Stomach smooth muscle (tissue), 2 donors: Measurements from ENCODE around the gene LARP6.

Experiments used
- H3K27ac ChIP-seq: one replicate; pipeline ENCODE4 v1.7.0; 2013; ENCODE audit warnings: mild to moderate bottlenecking, low read length, inconsistent platforms
- H3K27me3 ChIP-seq, 2 donors: one replicate each; pipeline ENCODE4 v1.7.0; 2013; ENCODE audit warnings: low read length in 2 of 2; ENCODE audit not compliant: insufficient read depth in 2 of 2, control insufficient read depth in 1 of 2
- H3K36me3 ChIP-seq, 2 donors: one replicate each; pipeline ENCODE4 v1.7.0; 2013; ENCODE audit warnings: low read length in 2 of 2; ENCODE audit not compliant: control insufficient read depth in 2 of 2, insufficient read depth in 2 of 2
- H3K4me1 ChIP-seq: one replicate; pipeline ENCODE4 v1.7.0; 2013; ENCODE audit warnings: low read length; ENCODE audit not compliant: control insufficient read depth, insufficient read depth
- H3K4me3 ChIP-seq, 2 donors: one replicate each; pipeline ENCODE4 v1.7.0; 2013; ENCODE audit warnings: low read length in 2 of 2
- H3K9ac ChIP-seq, 2 donors: one replicate each; pipeline ENCODE4 v1.7.0; 2013; ENCODE audit warnings: low read length in 2 of 2, mild to moderate bottlenecking in 1 of 2
- H3K9me3 ChIP-seq, 2 donors: one replicate each; pipeline ENCODE4 v1.7.0; 2013; ENCODE audit warnings: low read length in 2 of 2; ENCODE audit not compliant: control insufficient read depth in 2 of 2
- donor health status: healthy.
- donor health status: Pancreatic carcinoma.

The LARP6 gene

GRCh38 chr15:70857562-70858285 lies 3.8 kb upstream of the LARP6 start:
- Histone ChIP-seq H3K27ac (peak overlapping the region; percentile 53), H3K4me3 (no peak overlapping the region), H3K27me3 (no peaks in the 10 kb centered on the region), H3K9me3 (no peaks in the 10 kb centered on the region), H3K4me1 (peaks cover 25% of the 10 kb centered on the region), H3K36me3 (no peaks in the 10 kb centered on the region), H3K9ac (no peak overlapping the region)

- H3K9ac ChIP-seq, result no peak overlapping the region
Measured at GRCh38 chr15:70856884-70857561, 3.1 kb upstream of the LARP6 start.

GRCh38 chr15:70856177-70856883 lies 2.4 kb upstream of the LARP6 start:
- Histone ChIP-seq H3K27me3 (no peaks in the 10 kb centered on the region), H3K9ac (no peak overlapping the region), H3K4me3 (peak overlapping the region in 1 of 2 donors; percentile 29), H3K27ac (peak overlapping the region; percentile 53), H3K4me1 (peaks cover 25% of the 10 kb centered on the region), H3K9me3 (no peaks in the 10 kb centered on the region), H3K36me3 (peaks cover 0 to 6% of the 10 kb centered on the region in 2 donors)

More at GRCh38 chr15:70856884-70857561, 3.1 kb upstream of the LARP6 start:
- Histone ChIP-seq H3K4me3 (peak overlapping the region in 1 of 2 donors; percentile 29), H3K27ac (peak overlapping the region; percentile 53), H3K4me1 (peaks cover 25% of the 10 kb centered on the region), H3K36me3 (no peaks in the 10 kb centered on the region), H3K9me3 (no peaks in the 10 kb centered on the region), H3K27me3 (no peaks in the 10 kb centered on the region)

- H3K4me3 ChIP-seq, result no peak overlapping the region
- H3K27me3 ChIP-seq, result no peaks in the 10 kb centered on the region
- no peak overlapping the region for H3K27ac ChIP-seq
- no peaks in the 10 kb centered on the region for H3K9me3 ChIP-seq
- H3K4me1 ChIP-seq, result peaks cover 25% of the 10 kb centered on the region
- H3K36me3 ChIP-seq, result peaks cover 0 to 6% of the 10 kb centered on the region in 2 donors
- H3K9ac ChIP-seq, result no peak overlapping the region
Measured at GRCh38 chr15:70855764-70856163, 1.8 kb upstream of the LARP6 start.

GRCh38 chr15:70854666-70854976 lies 664 bp upstream of the LARP6 start:
- H3K27ac ChIP-seq, result peak overlapping the region; percentile 89
- peaks cover 25% of the 10 kb centered on the region for H3K4me1 ChIP-seq
- H3K36me3 ChIP-seq, result peaks cover 0 to 6% of the 10 kb centered on the region in 2 donors
- peak overlapping the region; percentile 79 to 91 for H3K9ac ChIP-seq
- H3K4me3 ChIP-seq, result peak overlapping the region; percentile 64 to 86
- no peaks in the 10 kb centered on the region for H3K27me3 ChIP-seq
- no peaks in the 10 kb centered on the region for H3K9me3 ChIP-seq

GRCh38 chr15:70853318-70853972 lies 512 bp downstream of the LARP6 start:
- peaks cover 25% of the 10 kb centered on the region for H3K4me1 ChIP-seq
- H3K9me3 ChIP-seq, result no peaks in the 10 kb centered on the region
- H3K9ac ChIP-seq, result peak overlapping the region; percentile 67 to 90
- peaks cover 0 to 6% of the 10 kb centered on the region in 2 donors for H3K36me3 ChIP-seq
- no peaks in the 10 kb centered on the region for H3K27me3 ChIP-seq
- peak overlapping the region; percentile 80 for H3K27ac ChIP-seq
- peak overlapping the region; percentile 73 to 86 for H3K4me3 ChIP-seq

- Histone ChIP-seq H3K9me3 (no peaks in the 10 kb centered on the region), H3K27ac (peak overlapping the region; percentile 80), H3K4me3 (peak overlapping the region; percentile 73 to 86), H3K36me3 (peaks cover 0 to 6% of the 10 kb centered on the region in 2 donors), H3K4me1 (peaks cover 25% of the 10 kb centered on the region), H3K9ac (peak overlapping the region; percentile 67 to 90), H3K27me3 (no peaks in the 10 kb centered on the region)
Measured at GRCh38 chr15:70852501-70853317, 1.2 kb downstream of the LARP6 start.

GRCh38 chr15:70851889-70852288 lies 2.1 kb downstream of the LARP6 start:
- peaks cover 0 to 6% of the 10 kb centered on the region in 2 donors for H3K36me3 ChIP-seq
- H3K4me3 ChIP-seq, result peak overlapping the region in 1 of 2 donors; percentile 86
- no peak overlapping the region for H3K27ac ChIP-seq
- H3K27me3 ChIP-seq, result no peaks in the 10 kb centered on the region
- H3K4me1 ChIP-seq, result peaks cover 25% of the 10 kb centered on the region
- no peak overlapping the region for H3K9ac ChIP-seq
- no peaks in the 10 kb centered on the region for H3K9me3 ChIP-seq

GRCh38 chr15:70845602-70846360 lies 8.2 kb downstream of the LARP6 start:
- Histone ChIP-seq H3K9me3 (no peaks in the 10 kb centered on the region), H3K27ac (no peak overlapping the region), H3K27me3 (no peaks in the 10 kb centered on the region), H3K4me3 (no peak overlapping the region), H3K36me3 (no peaks in the 10 kb centered on the region), H3K9ac (no peak overlapping the region), H3K4me1 (no peaks in the 10 kb centered on the region)
